Measurements from ENCODE around the gene DNAH11. TPM values are rescaled to one million over a fixed set of nuclear protein-coding genes. Genes with fewer than 3 reads are reported as not detected.

The DNAH11 gene
- total and polyA plus RNA-seq, 9 of the 15 experiments (the other 6 are each of a cell fraction or from before 2014, with no cell fraction given) = under 0.01 TPM; not detected in 7

DNA sequence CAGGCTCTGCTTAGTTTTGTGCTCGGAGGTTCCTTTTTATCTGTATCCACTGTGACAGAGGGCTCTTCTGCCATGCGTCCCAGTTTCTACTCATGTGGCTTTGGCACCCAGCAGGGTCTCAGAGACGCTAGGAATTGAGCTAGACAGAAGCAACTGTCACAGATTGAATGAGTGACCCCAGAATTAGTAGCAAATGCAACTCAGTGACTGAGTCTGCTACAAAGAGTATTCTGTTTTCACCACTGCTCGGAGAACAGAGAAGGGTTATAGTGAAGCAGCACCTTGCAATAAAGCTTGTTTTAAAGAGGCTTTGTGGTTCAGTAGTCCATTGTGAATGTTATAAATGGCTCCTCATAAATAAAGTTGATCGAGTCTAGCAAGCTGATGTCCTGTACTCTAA is 113.2 kb downstream of the DNAH11 start:
- Histone ChIP-seq H3K9me3 (replicated peaks; ENCODE audit: control insufficient read depth, insufficient read depth, low read depth, low read length) (no peaks in the 10 kb centered on the region), H2AFZ (ENCODE audit: low read depth, low read length) (no peak overlapping the region), H3K9ac (ENCODE audit: insufficient read depth in 1 of 2, low read depth in 2 of 2, low read length in 2 of 2) (no peak overlapping the region), H3K9me1 (ENCODE audit: control insufficient read depth, insufficient read depth, low read length) (no peaks in the 10 kb centered on the region), H3K36me3 (ENCODE audit: control insufficient read depth, insufficient read depth, low read length) (no peaks in the 10 kb centered on the region), H3K79me2 (ENCODE audit: control insufficient read depth, insufficient read depth, low read length) (no peaks in the 10 kb centered on the region), H4K20me1 (replicated peaks; ENCODE audit: control insufficient read depth, insufficient read depth, low read length) (no peaks in the 10 kb centered on the region), H3K4me1 (replicated peaks in 1 of 2; ENCODE audit: control insufficient read depth in 2 of 2, insufficient read depth in 2 of 2, low read length in 2 of 2) (no peaks in the 10 kb centered on the region), H3K27me3 (ENCODE audit: control insufficient read depth in 2 of 2, insufficient read depth in 2 of 2, low read length in 2 of 2) (no peaks in the 10 kb centered on the region), H3K4me3 (no peak overlapping the region), H3K4me2 (ENCODE audit: insufficient read depth, low read length) (no peak overlapping the region), H3K27ac (ENCODE audit: extremely low read depth, low read depth, low read length) (no peak overlapping the region)
- WGBS (ENCODE audit: insufficient coverage, low coverage, missing lambda C conversion rate) = 0% methylated on average over 5 of the region's 5 CpGs
- in situ Hi-C loops (cut with MboI) = no loop called here
- DNase-seq (ENCODE audit: extremely low read depth in 1 of 4, low spot score in 3 of 4) (no peak), FAIRE-seq (no peak), ATAC-seq (no peak)
- ChIA-PET POLR2A (no interaction called here), CTCF (ENCODE audit: low intra/inter-chr PET ratio) (no interaction called here)
- intact Hi-C loops (cut with micrococcal nuclease) = no loop called here
- TF ChIP-seq SRSF3 (IDR thresholded peaks at IDR 0.05; ENCODE audit: insufficient read depth, low read length) (no peak), MCM2 (IDR thresholded peaks at IDR 0.05; ENCODE audit: low read depth) (no peak), NONO (IDR thresholded peaks at IDR 0.05; ENCODE audit: low read depth in 2 of 2, low read length in 1 of 2) (no peak), CBFB (CRISPR knock-in tag; IDR thresholded peaks at IDR 0.05) (no peak), PRMT5 (CRISPR knock-in tag; IDR thresholded peaks at IDR 0.05) (no peak)
- TF ChIP-seq, protein P1, sequence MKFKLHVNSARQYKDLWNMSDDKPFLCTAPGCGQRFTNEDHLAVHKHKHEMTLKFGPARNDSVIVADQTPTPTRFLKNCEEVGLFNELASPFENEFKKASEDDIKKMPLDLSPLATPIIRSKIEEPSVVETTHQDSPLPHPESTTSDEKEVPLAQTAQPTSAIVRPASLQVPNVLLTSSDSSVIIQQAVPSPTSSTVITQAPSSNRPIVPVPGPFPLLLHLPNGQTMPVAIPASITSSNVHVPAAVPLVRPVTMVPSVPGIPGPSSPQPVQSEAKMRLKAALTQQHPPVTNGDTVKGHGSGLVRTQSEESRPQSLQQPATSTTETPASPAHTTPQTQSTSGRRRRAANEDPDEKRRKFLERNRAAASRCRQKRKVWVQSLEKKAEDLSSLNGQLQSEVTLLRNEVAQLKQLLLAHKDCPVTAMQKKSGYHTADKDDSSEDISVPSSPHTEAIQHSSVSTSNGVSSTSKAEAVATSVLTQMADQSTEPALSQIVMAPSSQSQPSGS (CRISPR knock-in tag; IDR thresholded peaks at IDR 0.05) = no peak
- BruUV-seq (replicated peaks) = no TSS peak

Measured in K562 (cell line).